ENCODE results near the gene ATP10A. TPM values are rescaled to one million over a fixed set of nuclear protein-coding genes. Genes with fewer than 3 reads are reported as not detected.

Gene ATP10A
- polyA plus RNA-seq, 1 of the 3 experiments (the other 2 are of a cell fraction): not detected

GRCh38 chr15:25797936-25798901 is 64.9 kb downstream of the ATP10A start (continued):
- TF ChIP-seq EP300 (IDR thresholded peaks at IDR 0.05; ENCODE audit: borderline replicate concordance in 1 of 2, low read depth in 1 of 2, low read length in 1 of 2) (peak in 1 of 2 experiments; percentile 76; a peak in 1 of 4 replicates), GATA2 (CRISPR knock-in tag; IDR thresholded peaks at IDR 0.05) (peak; percentile 91), MXI1 (IDR thresholded peaks at IDR 0.05; ENCODE audit: low read depth, low read length) (no peak; the same call in 1 of the 2 replicates), RCOR1 (IDR thresholded peaks at IDR 0.05; ENCODE audit: low read length) (peak; percentile 85), CHD2 (IDR thresholded peaks at IDR 0.05; ENCODE audit: low read length, partially characterized antibody) (peak; percentile 74), USF1 (IDR thresholded peaks at IDR 0.05; ENCODE audit: borderline replicate concordance, low read depth) (no peak), PBX3 (IDR thresholded peaks at IDR 0.05) (no peak)

- WGBS (ENCODE audit: low lambda C conversion rate): 40% methylated on average over 7 of the region's 8 CpGs
- H3K9me2 ChIP-seq: no peaks in the 10 kb centered on the region
- H3K9ac ChIP-seq: no peak overlapping the region
- H3K36me3 ChIP-seq (replicated peaks in 1 of 2; ENCODE audit: control insufficient read depth in 1 of 2, insufficient read depth in 2 of 2, low read length in 1 of 2): no peaks in the 10 kb centered on the region
- no peak overlapping the region for H3K4me2 ChIP-seq
- peaks cover 0 to 20% of the 10 kb centered on the region in 2 experiments; a peak in 2 of 4 replicates for H3K4me1 ChIP-seq (ENCODE audit: control insufficient read depth in 1 of 2, insufficient read depth in 2 of 2, low read depth in 1 of 2, low read length in 1 of 2)
- no peak overlapping the region; a peak in 1 of 4 replicates for H3K27ac ChIP-seq (ENCODE audit: low read depth in 2 of 2, low read length in 1 of 2)
- ChIA-PET POLR2A (no interaction called here), CTCF (interaction anchor here (1.0 kb wide), 1 partner anchor 88 kb away, joined by 3 read pairs; no protein-coding TSS in a partner anchor)
- no peaks in the 10 kb centered on the region for H3K27me3 ChIP-seq (ENCODE audit: insufficient read depth)
- H3K9me3 ChIP-seq: no peaks in the 10 kb centered on the region
- H3K4me3 ChIP-seq (ENCODE audit: low read depth in 2 of 2, low read length in 1 of 2): no peak overlapping the region
- TF ChIP-seq CTCF (IDR thresholded peaks at IDR 0.05) (no peak), ELF1 (IDR thresholded peaks at IDR 0.05) (no peak), YY1 (IDR thresholded peaks at IDR 0.05; ENCODE audit: low read depth) (no peak)
- H2AFZ ChIP-seq (ENCODE audit: low read depth): no peak overlapping the region
- H3F3A ChIP-seq (replicated peaks; ENCODE audit: insufficient read depth): no peaks in the 10 kb centered on the region
- no peaks in the 10 kb centered on the region for H3K79me2 ChIP-seq (ENCODE audit: insufficient read depth)
- H4K20me1 ChIP-seq (ENCODE audit: insufficient read depth): no peaks in the 10 kb centered on the region
- peak; percentile 41 for DNase-seq
Observed at GRCh38 chr15:25797511-25797935, 65.6 kb downstream of the ATP10A start.
